ENCODE data around the gene C1orf74.

The C1orf74 gene

DNA sequence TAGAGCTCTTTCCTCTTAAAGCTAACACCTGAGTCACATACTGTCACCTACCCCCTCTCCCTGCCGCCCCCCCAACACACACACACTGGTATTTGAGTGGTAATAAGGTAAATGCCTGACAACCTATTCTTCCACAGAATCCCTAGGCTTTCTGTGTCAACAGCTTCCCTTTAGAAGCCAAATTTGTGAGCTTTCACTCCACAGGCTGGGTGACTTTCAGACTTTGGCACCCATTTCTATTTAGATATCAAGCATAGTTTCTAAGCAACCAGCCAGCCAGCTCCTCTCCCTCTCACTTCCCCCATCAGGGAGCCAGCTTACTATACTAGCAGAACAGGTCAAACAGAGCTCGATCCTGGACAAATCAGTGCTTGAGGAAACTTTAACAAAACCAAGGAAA lies 3.2 kb upstream of the C1orf74 start:
- Histone ChIP-seq H3K27me3 (ENCODE audit: insufficient read depth, low read length, poor library complexity, severe bottlenecking) (peaks cover 77% of the 10 kb centered on the region), H3K4me3 (ENCODE audit: low read length, poor library complexity, severe bottlenecking) (no peak overlapping the region), H3K4me1 (ENCODE audit: insufficient read depth, low read length, poor library complexity, severe bottlenecking) (peaks cover 15% of the 10 kb centered on the region), H3K79me2 (ENCODE audit: insufficient read depth, low read length) (peaks cover 15% of the 10 kb centered on the region; the same call in 1 of the 2 replicates), H3F3A (ENCODE audit: low read depth) (no peaks in the 10 kb centered on the region), H3K36me3 (ENCODE audit: insufficient read depth, low read length) (no peaks in the 10 kb centered on the region; the same call in 1 of the 2 replicates), H3K9me2 (replicated peaks; ENCODE audit: low read depth, low read length) (no peaks in the 10 kb centered on the region; the same call in 1 of the 2 replicates), H3K4me2 (ENCODE audit: low read depth, low read length, poor library complexity, severe bottlenecking) (no peak overlapping the region), H3K9me3 (ENCODE audit: insufficient read depth, low read depth, low read length) (no peaks in the 10 kb centered on the region), H4K20me1 (ENCODE audit: insufficient read depth, low read length, poor library complexity, severe bottlenecking) (no peaks in the 10 kb centered on the region), H3K9ac (ENCODE audit: low read depth, low read length, poor library complexity, severe bottlenecking) (no peak overlapping the region), H2AFZ (ENCODE audit: low read length) (no peak overlapping the region)
- TF ChIP-seq, protein P1, sequence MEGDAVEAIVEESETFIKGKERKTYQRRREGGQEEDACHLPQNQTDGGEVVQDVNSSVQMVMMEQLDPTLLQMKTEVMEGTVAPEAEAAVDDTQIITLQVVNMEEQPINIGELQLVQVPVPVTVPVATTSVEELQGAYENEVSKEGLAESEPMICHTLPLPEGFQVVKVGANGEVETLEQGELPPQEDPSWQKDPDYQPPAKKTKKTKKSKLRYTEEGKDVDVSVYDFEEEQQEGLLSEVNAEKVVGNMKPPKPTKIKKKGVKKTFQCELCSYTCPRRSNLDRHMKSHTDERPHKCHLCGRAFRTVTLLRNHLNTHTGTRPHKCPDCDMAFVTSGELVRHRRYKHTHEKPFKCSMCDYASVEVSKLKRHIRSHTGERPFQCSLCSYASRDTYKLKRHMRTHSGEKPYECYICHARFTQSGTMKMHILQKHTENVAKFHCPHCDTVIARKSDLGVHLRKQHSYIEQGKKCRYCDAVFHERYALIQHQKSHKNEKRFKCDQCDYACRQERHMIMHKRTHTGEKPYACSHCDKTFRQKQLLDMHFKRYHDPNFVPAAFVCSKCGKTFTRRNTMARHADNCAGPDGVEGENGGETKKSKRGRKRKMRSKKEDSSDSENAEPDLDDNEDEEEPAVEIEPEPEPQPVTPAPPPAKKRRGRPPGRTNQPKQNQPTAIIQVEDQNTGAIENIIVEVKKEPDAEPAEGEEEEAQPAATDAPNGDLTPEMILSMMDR (conservative IDR thresholded peaks at IDR 0.05; ENCODE audit: low read length) = no peak
- TF ChIP-seq EZH2phosphoT487 (IDR thresholded peaks at IDR 0.05; ENCODE audit: borderline replicate concordance) = no peak

GRCh38 chr1:209786146-209786545 lies 1.8 kb upstream of the C1orf74 start:
- Histone ChIP-seq H3K4me3 (ENCODE audit: low read length, poor library complexity, severe bottlenecking) (no peak overlapping the region), H3F3A (ENCODE audit: low read depth) (no peaks in the 10 kb centered on the region), H3K9ac (ENCODE audit: low read depth, low read length, poor library complexity, severe bottlenecking) (no peak overlapping the region), H3K9me3 (ENCODE audit: insufficient read depth, low read depth, low read length) (no peaks in the 10 kb centered on the region), H3K4me1 (ENCODE audit: insufficient read depth, low read length, poor library complexity, severe bottlenecking) (peaks cover 15% of the 10 kb centered on the region), H3K4me2 (ENCODE audit: low read depth, low read length, poor library complexity, severe bottlenecking) (no peak overlapping the region), H3K9me2 (replicated peaks; ENCODE audit: low read depth, low read length) (no peaks in the 10 kb centered on the region; the same call in 1 of the 2 replicates), H2AFZ (ENCODE audit: low read length) (no peak overlapping the region), H3K36me3 (ENCODE audit: insufficient read depth, low read length) (no peaks in the 10 kb centered on the region; the same call in 1 of the 2 replicates), H3K27me3 (ENCODE audit: insufficient read depth, low read length, poor library complexity, severe bottlenecking) (peaks cover 63% of the 10 kb centered on the region), H4K20me1 (ENCODE audit: insufficient read depth, low read length, poor library complexity, severe bottlenecking) (no peaks in the 10 kb centered on the region), H3K79me2 (ENCODE audit: insufficient read depth, low read length) (peaks cover 15% of the 10 kb centered on the region; the same call in 1 of the 2 replicates)
- TF ChIP-seq, protein P1 (conservative IDR thresholded peaks at IDR 0.05; ENCODE audit: low read length) = no peak
- no peak for TF ChIP-seq EZH2phosphoT487 (IDR thresholded peaks at IDR 0.05; ENCODE audit: borderline replicate concordance)

DNA sequence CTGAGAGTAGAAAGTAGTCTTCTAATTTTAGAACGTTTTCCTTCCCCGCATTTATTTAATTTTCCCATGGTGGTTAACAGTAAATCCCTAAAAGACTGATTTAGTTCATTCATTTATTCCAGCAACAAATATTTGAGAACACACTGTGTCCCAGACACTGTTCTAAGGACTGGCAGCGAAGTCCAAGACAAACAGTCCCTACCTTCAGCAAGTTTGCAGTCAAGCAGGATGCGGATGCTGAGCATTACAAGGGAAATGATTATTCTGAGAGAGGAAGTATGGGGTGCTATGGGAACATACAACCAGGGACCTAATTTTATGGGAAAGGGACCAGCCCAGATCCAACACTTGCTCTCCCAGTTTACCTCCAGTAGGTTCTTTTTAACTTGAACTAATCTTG lies 1.2 kb upstream of the C1orf74 start:
- H3K9me3 ChIP-seq (ENCODE audit: insufficient read depth, low read depth, low read length) = no peaks in the 10 kb centered on the region
- H2AFZ ChIP-seq (ENCODE audit: low read length) = no peak overlapping the region
- H4K20me1 ChIP-seq (ENCODE audit: insufficient read depth, low read length, poor library complexity, severe bottlenecking) = no peaks in the 10 kb centered on the region
- no peaks in the 10 kb centered on the region for H3F3A ChIP-seq (ENCODE audit: low read depth)
- H3K4me2 ChIP-seq (ENCODE audit: low read depth, low read length, poor library complexity, severe bottlenecking) = no peak overlapping the region
- no peak overlapping the region for H3K9ac ChIP-seq (ENCODE audit: low read depth, low read length, poor library complexity, severe bottlenecking)
- H3K4me3 ChIP-seq (ENCODE audit: low read length, poor library complexity, severe bottlenecking) = no peak overlapping the region
- peaks cover 58% of the 10 kb centered on the region for H3K27me3 ChIP-seq (ENCODE audit: insufficient read depth, low read length, poor library complexity, severe bottlenecking)
- TF ChIP-seq EZH2phosphoT487 (IDR thresholded peaks at IDR 0.05; ENCODE audit: borderline replicate concordance) = no peak
- TF ChIP-seq, protein P1 (conservative IDR thresholded peaks at IDR 0.05; ENCODE audit: low read length) = no peak
- H3K9me2 ChIP-seq (replicated peaks; ENCODE audit: low read depth, low read length) = no peaks in the 10 kb centered on the region; the same call in 1 of the 2 replicates
- peaks cover 15% of the 10 kb centered on the region for H3K4me1 ChIP-seq (ENCODE audit: insufficient read depth, low read length, poor library complexity, severe bottlenecking)
- peaks cover 15% of the 10 kb centered on the region; the same call in 1 of the 2 replicates for H3K79me2 ChIP-seq (ENCODE audit: insufficient read depth, low read length)
- H3K36me3 ChIP-seq (ENCODE audit: insufficient read depth, low read length) = no peaks in the 10 kb centered on the region; the same call in 1 of the 2 replicates

All from Loucy (cell line).